ENCODE results near the gene PRPF8. TPM values are rescaled to one million over a fixed set of nuclear protein-coding genes. Genes with fewer than 3 reads are reported as not detected.

The PRPF8 gene
- polyA plus RNA-seq, 1 donor from 2014 or later, result 56.9 TPM

DNA sequence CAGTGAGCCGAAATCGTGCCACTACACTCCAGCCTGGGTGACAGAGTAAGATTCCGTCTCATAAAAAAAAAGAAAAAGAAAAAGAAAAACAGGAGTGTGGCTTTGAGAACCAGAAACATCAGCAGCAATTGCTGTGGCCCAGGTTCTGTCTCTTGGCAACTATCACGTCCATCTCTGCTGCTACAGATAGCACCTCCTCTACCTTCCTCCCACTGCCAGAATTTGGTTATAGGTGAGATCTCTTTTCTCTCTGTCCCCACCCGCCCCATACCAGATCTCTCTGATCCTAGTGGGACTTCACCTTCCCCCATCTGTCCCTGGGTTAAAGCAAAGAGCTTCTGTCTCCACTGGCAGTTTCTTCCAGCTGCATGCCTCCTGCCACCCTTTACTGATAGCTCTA is 22.4 kb upstream of the PRPF8 start:
- no peak overlapping the region for H2AFZ ChIP-seq (ENCODE audit: low read depth, low read length)
- no peak overlapping the region for H3K4me2 ChIP-seq (ENCODE audit: low read length)
- H3K27me3 ChIP-seq (ENCODE audit: insufficient read depth, low read depth, low read length), result peaks cover 24% of the 10 kb centered on the region
- TF ChIP-seq, protein P1, sequence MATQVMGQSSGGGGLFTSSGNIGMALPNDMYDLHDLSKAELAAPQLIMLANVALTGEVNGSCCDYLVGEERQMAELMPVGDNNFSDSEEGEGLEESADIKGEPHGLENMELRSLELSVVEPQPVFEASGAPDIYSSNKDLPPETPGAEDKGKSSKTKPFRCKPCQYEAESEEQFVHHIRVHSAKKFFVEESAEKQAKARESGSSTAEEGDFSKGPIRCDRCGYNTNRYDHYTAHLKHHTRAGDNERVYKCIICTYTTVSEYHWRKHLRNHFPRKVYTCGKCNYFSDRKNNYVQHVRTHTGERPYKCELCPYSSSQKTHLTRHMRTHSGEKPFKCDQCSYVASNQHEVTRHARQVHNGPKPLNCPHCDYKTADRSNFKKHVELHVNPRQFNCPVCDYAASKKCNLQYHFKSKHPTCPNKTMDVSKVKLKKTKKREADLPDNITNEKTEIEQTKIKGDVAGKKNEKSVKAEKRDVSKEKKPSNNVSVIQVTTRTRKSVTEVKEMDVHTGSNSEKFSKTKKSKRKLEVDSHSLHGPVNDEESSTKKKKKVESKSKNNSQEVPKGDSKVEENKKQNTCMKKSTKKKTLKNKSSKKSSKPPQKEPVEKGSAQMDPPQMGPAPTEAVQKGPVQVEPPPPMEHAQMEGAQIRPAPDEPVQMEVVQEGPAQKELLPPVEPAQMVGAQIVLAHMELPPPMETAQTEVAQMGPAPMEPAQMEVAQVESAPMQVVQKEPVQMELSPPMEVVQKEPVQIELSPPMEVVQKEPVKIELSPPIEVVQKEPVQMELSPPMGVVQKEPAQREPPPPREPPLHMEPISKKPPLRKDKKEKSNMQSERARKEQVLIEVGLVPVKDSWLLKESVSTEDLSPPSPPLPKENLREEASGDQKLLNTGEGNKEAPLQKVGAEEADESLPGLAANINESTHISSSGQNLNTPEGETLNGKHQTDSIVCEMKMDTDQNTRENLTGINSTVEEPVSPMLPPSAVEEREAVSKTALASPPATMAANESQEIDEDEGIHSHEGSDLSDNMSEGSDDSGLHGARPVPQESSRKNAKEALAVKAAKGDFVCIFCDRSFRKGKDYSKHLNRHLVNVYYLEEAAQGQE (IDR thresholded peaks at IDR 0.05; ENCODE audit: borderline replicate concordance), result no peak
- TF ChIP-seq RAD21 (conservative IDR thresholded peaks at IDR 0.05), result no peak
- no peak for TF ChIP-seq TAF1 (IDR thresholded peaks at IDR 0.05; ENCODE audit: low read depth)
- no peak for TF ChIP-seq MXI1 (conservative IDR thresholded peaks at IDR 0.05; ENCODE audit: poor library complexity, severe bottlenecking)
- no peak for TF ChIP-seq SMC3 (conservative IDR thresholded peaks at IDR 0.05; ENCODE audit: poor library complexity)
- TF ChIP-seq EZH2 (IDR thresholded peaks at IDR 0.05; ENCODE audit: borderline replicate concordance, insufficient read depth, low read length, poor library complexity, severe bottlenecking), result no peak
- TF ChIP-seq EP300 (conservative IDR thresholded peaks at IDR 0.05; ENCODE audit: poor library complexity, severe bottlenecking), result no peak
- no peak for TF ChIP-seq POLR2AphosphoS5 (IDR thresholded peaks at IDR 0.05)
- H3F3A ChIP-seq (ENCODE audit: insufficient read depth, low read length, poor library complexity, severe bottlenecking), result no peaks in the 10 kb centered on the region
- H3K4me3 ChIP-seq (ENCODE audit: low read length), result no peak overlapping the region
- no peak overlapping the region for H3K27ac ChIP-seq (ENCODE audit: low read length)
- no peaks in the 10 kb centered on the region for H3K36me3 ChIP-seq (ENCODE audit: insufficient read depth, low read length)
- no peaks in the 10 kb centered on the region for H3K9me2 ChIP-seq (ENCODE audit: insufficient read depth, low read length)
- H4K20me1 ChIP-seq (ENCODE audit: insufficient read depth), result no peaks in the 10 kb centered on the region
- no peak overlapping the region for H3K9ac ChIP-seq (ENCODE audit: low read length)
- no peaks in the 10 kb centered on the region for H3K79me2 ChIP-seq (replicated peaks; ENCODE audit: insufficient read depth, low read length)
- no peaks in the 10 kb centered on the region for H3K9me3 ChIP-seq (ENCODE audit: low read length)

DNA sequence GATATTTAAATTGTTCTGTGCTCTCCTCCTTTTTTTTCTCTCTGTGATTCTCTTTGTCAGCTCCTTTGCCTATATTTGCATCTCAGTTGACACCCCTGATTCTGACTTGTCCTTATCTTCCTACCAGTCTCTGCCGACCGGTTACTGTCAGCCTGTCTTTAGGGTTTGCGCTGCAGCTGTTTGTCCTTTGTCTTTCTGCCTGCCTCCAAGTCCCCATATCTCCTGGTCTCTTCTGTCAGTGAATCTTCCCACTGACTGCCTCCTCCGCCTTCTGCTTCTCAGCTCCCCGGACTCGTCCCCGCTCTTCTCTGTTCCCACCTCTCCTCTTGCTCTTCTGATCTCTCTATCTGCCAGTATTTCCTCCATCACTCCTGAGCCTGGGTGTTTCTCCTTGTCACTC is 20.3 kb upstream of the PRPF8 start:
- Histone ChIP-seq H3K4me3 (ENCODE audit: low read length) (no peak overlapping the region), H3K9ac (ENCODE audit: low read length) (no peak overlapping the region), H3K27ac (ENCODE audit: low read length) (no peak overlapping the region), H3K9me3 (ENCODE audit: low read length) (no peaks in the 10 kb centered on the region), H4K20me1 (ENCODE audit: insufficient read depth) (no peaks in the 10 kb centered on the region), H2AFZ (ENCODE audit: low read depth, low read length) (no peak overlapping the region), H3K9me2 (ENCODE audit: insufficient read depth, low read length) (no peaks in the 10 kb centered on the region), H3K4me2 (ENCODE audit: low read length) (no peak overlapping the region), H3K27me3 (ENCODE audit: insufficient read depth, low read depth, low read length) (peaks cover 9% of the 10 kb centered on the region), H3K79me2 (replicated peaks; ENCODE audit: insufficient read depth, low read length) (no peaks in the 10 kb centered on the region), H3F3A (ENCODE audit: insufficient read depth, low read length, poor library complexity, severe bottlenecking) (no peaks in the 10 kb centered on the region), H3K36me3 (ENCODE audit: insufficient read depth, low read length) (no peaks in the 10 kb centered on the region)
- TF ChIP-seq TAF1 (IDR thresholded peaks at IDR 0.05; ENCODE audit: low read depth), result no peak
- no peak for TF ChIP-seq SMC3 (conservative IDR thresholded peaks at IDR 0.05; ENCODE audit: poor library complexity)
- no peak for TF ChIP-seq RAD21 (conservative IDR thresholded peaks at IDR 0.05)
- TF ChIP-seq POLR2AphosphoS5 (IDR thresholded peaks at IDR 0.05), result no peak
- TF ChIP-seq, protein P2, sequence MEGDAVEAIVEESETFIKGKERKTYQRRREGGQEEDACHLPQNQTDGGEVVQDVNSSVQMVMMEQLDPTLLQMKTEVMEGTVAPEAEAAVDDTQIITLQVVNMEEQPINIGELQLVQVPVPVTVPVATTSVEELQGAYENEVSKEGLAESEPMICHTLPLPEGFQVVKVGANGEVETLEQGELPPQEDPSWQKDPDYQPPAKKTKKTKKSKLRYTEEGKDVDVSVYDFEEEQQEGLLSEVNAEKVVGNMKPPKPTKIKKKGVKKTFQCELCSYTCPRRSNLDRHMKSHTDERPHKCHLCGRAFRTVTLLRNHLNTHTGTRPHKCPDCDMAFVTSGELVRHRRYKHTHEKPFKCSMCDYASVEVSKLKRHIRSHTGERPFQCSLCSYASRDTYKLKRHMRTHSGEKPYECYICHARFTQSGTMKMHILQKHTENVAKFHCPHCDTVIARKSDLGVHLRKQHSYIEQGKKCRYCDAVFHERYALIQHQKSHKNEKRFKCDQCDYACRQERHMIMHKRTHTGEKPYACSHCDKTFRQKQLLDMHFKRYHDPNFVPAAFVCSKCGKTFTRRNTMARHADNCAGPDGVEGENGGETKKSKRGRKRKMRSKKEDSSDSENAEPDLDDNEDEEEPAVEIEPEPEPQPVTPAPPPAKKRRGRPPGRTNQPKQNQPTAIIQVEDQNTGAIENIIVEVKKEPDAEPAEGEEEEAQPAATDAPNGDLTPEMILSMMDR (IDR thresholded peaks at IDR 0.05; ENCODE audit: poor library complexity, severe bottlenecking), result no peak
- TF ChIP-seq EP300 (conservative IDR thresholded peaks at IDR 0.05; ENCODE audit: poor library complexity, severe bottlenecking), result no peak
- no peak for TF ChIP-seq MXI1 (conservative IDR thresholded peaks at IDR 0.05; ENCODE audit: poor library complexity, severe bottlenecking)
- TF ChIP-seq, protein P1 (IDR thresholded peaks at IDR 0.05; ENCODE audit: borderline replicate concordance), result no peak
- TF ChIP-seq EZH2 (IDR thresholded peaks at IDR 0.05; ENCODE audit: borderline replicate concordance, insufficient read depth, low read length, poor library complexity, severe bottlenecking), result no peak

All from neural cell (in vitro differentiated cells).